Measurements from ENCODE around the gene SLC34A1.

GRCh38 chr5:177362292-177362609, 22.0 kb upstream of the SLC34A1 start:
- TF ChIP-seq, protein P1, sequence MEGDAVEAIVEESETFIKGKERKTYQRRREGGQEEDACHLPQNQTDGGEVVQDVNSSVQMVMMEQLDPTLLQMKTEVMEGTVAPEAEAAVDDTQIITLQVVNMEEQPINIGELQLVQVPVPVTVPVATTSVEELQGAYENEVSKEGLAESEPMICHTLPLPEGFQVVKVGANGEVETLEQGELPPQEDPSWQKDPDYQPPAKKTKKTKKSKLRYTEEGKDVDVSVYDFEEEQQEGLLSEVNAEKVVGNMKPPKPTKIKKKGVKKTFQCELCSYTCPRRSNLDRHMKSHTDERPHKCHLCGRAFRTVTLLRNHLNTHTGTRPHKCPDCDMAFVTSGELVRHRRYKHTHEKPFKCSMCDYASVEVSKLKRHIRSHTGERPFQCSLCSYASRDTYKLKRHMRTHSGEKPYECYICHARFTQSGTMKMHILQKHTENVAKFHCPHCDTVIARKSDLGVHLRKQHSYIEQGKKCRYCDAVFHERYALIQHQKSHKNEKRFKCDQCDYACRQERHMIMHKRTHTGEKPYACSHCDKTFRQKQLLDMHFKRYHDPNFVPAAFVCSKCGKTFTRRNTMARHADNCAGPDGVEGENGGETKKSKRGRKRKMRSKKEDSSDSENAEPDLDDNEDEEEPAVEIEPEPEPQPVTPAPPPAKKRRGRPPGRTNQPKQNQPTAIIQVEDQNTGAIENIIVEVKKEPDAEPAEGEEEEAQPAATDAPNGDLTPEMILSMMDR (IDR thresholded peaks at IDR 0.05), result no peak
- no peak for TF ChIP-seq POLR2A (IDR thresholded peaks at IDR 0.05)

Measured in uterus (tissue), 2 donors.